GM10266 (cell line): Measurements from ENCODE around the gene ERC2.

Source experiments
- DNase-seq: peaks from one replicate; pipeline ENCODE4 v3.0.0; 2012; ENCODE audit errors: extremely low spot score
- CTCF ChIP-seq: IDR thresholded peaks from 2 replicates; pipeline ENCODE4 v1.5.1; 2012; ENCODE audit warnings: mild to moderate bottlenecking, low read depth; ENCODE audit not compliant: control insufficient read depth, insufficient read depth; ENCODE audit errors: missing control alignments

Gene ERC2

GRCh38 chr3:55692295-55692956 is 775.8 kb downstream of the ERC2 start:
- no peak for TF ChIP-seq CTCF
- no peak for DNase-seq

GRCh38 chr3:55691141-55691540 is 777.1 kb downstream of the ERC2 start:
- no peak for DNase-seq
- TF ChIP-seq CTCF = no peak

- peak; percentile 13 for DNase-seq
- no peak for TF ChIP-seq CTCF
These were observed 777.5 kb downstream of the ERC2 start for GRCh38 chr3:55690726-55691125.

GRCh38 chr3:55690177-55690576 is 778.1 kb downstream of the ERC2 start:
- no peak for DNase-seq
- no peak for TF ChIP-seq CTCF

GRCh38 chr3:55688154-55688553 is 780.1 kb downstream of the ERC2 start:
- no peak for TF ChIP-seq CTCF
- DNase-seq = no peak

GRCh38 chr3:55687526-55687925 is 780.7 kb downstream of the ERC2 start:
- no peak for DNase-seq
- TF ChIP-seq CTCF = no peak

GRCh38 chr3:55686426-55687254 is 781.6 kb downstream of the ERC2 start:
- DNase-seq = no peak
- no peak for TF ChIP-seq CTCF
